Islet precursor cell (in vitro differentiated cells): Measurements from ENCODE around the gene MATN4.

Experiments
- DNase-seq: peaks from one replicate; pipeline ENCODE4 v3.0.0-alpha.2; 2018

MATN4 gene

DNA sequence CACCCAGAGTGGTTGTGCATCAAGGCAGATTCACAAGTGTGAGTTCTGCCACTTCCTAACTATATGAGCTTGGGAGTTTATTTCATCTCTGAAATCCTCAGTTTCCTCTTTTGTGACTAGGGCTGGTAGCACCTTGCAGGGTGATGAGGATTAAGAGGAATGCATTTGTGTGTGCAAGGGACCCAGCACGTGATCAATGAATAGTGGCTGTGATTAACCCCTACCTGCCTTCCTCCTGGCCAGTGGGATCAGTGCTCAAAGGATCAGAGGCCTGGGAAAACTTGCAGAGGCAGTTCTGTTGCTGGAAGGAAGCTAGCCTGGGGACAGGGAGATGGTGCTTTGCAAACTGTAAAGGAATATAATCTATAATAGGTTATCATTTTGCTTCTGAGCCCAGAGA lies 32.9 kb upstream of the MATN4 start:
- no peak for DNase-seq

DNA sequence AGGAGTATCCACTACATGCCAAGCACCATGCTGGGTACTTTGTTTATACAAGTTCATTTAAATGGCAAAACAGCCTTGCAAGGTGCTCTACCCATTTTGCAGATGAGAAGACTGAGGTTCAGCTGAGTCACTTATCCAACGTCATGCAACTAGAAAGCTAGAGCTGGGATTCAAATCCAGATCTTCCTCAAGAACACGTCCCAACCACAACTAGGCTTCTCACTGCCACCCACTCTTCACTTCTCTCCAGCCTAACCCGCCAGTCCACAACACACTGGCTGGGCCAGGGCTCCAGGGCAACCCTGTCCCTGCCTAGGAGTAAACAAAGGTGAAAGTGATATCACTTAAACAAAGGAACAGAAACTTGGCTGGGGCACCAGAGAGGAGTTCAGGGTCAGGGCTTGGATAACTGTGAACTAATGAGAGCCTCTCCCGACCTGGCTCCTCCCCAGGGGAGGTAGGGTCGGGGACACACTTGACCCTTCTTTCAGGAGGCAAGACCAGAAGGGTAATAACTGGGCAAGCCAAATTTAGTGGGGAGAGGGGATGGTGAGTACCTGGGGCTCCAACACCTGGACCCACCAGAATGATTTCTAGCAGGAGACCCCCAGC lies 32.2 kb upstream of the MATN4 start:
- DNase-seq = no peak

DNA sequence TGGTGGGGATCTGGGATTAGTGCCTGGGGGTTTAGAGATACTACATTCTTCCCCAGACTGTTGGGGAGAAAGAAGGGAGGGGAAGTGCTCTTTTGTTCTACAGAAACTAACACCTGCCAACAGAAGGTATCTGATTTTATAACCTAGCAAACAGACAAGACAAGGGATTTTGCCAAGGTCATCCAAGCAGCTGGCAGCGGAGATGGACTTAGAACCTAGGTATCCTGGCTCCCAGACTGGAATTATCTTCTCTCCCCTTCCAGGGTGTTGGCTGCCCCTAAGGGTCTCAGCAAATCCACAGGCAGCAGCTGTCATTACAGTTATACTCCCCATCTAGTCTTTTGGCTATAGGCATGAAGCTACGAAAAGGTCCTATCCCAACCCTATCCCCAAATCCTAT lies 31.7 kb upstream of the MATN4 start:
- no peak for DNase-seq

DNA sequence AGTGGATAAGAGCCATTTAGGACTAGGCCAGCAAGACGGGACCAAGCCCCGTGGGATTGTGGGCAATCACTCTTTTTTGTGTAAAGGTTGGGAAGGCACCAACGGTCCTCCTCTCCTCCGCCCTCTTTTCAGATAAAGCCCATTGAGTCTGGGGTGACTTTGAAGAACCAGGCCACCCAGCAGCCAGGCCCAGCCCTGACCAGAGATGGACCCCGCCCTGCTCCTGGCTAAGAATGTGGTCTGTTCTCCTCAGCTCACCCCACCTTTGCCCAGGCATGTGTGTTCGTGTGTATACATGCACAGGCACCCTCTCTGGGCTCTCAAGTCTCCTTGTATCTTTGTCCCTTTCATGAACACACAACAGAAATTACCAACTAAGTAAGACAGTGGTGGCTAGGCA lies 31.0 kb upstream of the MATN4 start:
- DNase-seq = no peak

DNA sequence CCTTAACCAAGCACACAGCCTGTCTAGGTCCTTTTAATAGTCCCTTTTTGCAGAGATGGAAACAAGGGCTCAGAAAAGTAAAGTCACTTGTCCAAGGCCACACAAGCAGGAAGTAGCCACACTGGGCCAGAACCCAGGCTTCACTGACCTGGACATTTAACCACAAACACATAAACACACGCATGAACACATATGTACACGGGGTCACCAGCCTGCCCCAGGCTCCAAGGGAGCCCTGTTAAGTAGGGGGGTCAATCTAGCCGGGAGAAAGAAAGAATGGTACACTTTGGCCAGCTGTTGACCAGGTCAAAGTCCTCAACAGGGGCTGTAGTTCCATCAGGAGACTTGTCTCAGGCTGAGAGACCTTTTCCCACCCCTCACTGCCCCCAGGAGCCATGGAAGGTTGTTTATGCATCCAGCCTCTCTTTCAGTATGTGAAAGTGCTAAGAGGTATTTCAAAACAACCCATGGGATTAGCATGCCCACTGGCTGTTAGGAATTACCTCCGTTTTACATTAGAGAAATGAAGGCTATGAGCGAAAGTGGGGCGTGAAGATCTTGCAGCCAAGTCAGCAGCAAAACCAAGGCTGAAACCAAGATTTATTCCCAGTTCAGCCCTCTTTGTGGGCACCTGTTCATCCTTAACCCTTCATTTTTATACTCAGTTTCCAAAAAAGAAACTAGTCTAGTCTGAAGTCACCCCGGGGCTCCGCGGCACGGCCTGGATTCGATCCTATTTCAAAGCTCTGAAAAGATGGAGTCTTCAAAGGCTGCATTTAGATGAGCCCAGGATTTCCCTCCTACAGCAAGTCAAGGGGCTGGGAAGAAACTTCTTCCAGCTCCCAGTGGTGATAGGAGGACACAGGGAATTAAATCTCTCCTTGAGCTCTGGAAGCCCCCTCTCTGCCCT lies 30.3 kb upstream of the MATN4 start:
- DNase-seq = no peak

DNA sequence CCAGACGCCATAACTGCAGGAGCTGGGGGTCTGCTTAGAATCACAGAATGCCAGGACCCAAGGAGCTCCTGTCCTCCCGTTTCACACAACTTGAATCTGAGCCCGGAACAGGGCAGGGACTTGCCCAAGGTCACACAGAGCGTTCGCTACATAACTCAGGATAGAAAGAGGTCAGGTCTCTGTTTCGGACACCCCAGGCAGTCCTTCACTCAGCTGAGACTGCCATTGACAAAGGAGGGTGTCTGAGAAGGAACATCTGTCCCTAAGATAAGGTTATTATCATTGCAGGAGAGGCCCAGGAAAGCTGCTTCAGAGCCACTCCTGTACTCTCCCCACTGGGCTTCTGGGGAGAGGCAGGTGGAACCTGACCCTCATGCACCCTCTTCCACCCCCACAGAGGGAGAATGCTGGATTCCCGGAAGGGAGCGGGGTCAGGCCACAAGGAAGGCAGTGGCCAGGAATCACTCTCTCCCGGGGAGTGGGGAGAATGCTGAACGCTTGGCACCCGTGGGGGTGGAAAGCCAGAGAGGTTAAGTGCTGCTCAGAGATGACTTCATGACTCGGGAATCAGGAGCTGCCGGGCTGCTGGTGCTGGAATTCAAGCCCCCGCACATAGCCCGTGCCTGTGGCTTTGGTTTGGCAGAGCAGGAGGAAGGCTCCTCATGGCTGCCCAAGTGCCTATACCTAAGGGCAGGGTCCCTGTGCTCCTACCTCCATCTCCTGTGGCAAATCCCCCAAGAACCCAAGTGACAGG lies 29.4 kb upstream of the MATN4 start:
- DNase-seq = peak; percentile 96

DNA sequence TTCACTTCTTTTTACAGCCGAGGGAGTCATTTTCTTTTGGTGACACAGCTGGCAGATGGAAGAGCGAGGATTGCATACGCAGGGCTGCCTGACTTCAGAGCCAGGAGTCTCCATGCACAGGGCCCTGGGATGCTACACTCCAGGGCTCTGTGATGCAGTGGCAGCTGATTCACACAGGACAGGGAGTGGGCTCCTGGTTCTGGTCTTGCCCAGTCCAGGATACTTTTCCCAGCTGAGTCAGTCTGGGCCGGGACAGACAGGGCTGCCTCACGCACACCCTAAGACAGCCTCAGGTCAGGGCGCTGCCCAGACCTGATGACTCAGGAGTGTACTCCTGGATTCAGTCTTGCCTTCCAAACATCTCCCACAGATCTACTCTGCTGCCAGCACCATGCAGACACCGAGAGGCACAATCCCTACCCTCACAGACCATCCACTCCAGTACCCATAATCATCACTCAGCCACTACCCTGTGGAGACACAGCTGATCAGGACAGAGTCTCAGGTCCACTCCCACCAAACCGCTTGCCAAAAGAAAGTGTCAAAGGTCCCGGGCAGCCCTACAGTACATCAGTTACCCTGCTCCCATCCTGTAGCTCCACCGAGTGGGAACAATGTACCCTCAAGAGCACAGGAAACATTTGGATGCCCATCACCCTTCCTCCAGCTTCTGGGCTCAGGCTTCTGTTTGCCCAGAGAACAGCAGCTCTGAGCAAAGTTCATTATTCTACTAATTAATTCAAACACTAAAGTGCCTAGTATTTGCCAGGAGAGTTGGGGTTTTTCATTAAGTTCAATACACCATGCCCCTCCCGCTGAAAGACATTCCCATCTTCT lies 28.6 kb upstream of the MATN4 start:
- DNase-seq = peak; percentile 97

DNA sequence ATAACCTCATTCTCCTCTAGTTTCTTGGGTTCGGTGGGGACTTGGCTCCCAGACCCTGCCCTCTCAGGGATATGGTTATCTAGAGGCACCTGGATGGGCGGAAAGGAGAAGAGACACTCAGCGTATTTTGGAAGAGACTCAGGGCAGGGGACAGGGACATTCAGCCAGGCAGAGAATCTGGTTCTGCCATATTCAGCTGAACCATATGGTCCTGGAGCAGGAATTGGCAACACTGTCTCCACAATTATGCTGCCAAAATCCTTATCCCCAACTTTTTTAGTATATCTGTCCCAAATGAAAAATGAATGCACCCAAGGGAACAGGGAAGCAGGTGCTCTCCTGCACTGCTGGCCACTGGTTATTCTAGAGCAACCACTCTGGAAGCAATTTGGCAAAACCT lies 22.4 kb upstream of the MATN4 start:
- DNase-seq = no peak

DNA sequence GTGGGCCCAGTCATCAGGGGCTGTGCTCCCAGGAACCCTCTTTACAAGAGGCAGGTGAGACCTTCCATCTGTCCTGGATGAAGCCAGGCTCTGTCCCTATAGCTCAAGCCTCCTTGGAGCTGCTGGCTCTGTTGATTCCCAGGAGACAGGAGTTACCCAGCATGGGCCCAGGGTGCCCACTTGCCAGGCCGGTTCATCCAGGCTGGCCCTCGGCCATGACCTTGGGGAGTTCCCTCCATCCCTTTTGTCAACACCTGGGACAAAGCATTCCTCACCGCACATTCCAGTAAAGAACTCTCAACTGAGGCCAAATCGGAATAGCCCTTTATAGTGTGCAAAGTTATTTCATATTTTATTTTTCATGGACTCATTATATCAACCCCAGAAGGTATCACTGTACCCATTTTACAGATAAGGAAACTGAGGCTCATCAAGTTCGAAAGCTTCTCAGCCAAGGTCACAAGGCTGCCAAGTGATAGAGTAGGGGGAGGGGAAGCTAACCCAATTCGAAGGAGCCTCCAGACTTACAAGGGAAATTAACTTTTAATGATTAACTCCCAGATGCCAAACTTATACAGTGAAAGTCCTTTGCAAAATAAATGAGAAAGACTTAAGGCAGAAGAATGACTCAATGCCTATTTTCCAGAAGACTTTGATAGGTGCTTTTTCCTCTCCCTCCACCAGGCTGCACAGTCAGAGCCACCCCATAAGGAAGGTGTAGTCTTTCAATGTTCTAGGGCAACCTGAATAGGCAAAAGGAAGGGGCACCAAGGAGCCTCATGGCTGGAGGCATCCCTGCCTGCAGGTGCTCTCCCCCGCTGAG lies 21.6 kb upstream of the MATN4 start:
- no peak for DNase-seq

DNA sequence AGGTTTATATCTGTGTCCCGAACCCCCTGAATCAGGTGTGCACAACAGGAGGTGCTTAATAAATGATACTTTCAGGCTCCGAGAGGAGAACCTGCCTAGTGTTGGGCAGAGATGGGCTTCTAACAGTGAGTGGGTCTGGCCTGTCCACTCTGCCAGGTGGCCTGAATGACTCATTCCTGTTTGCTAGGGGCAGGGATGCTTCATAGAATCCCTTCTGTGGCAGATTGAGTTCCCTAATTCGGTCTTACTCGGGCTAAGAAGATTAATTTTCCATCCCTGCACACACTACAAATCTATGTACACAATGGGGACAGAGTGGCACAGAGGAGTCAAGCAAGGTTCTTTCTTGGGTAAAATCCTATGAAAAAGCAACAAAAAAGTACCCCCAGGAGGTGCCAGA lies 20.4 kb upstream of the MATN4 start:
- no peak for DNase-seq

DNA sequence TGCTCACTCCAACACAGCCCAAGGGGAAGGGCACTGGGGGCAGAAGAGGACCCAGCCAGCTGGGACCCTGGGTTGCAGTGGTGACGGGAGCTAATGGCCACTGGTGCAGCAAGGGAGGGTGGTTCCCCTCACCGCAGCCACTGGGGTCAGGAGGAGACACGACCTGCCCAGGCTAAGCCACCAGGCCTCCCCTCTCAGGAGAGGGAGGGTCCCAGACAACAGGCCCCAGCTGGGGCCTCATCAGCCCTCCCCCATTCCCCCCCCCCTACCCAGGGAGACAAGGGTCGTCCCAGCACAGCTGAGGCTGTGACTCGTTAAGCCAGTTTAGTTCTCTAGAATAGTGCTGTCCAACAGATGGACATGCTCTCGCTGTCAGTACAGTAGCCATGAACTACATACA lies 17.3 kb upstream of the MATN4 start:
- DNase-seq = peak; percentile 75

DNA sequence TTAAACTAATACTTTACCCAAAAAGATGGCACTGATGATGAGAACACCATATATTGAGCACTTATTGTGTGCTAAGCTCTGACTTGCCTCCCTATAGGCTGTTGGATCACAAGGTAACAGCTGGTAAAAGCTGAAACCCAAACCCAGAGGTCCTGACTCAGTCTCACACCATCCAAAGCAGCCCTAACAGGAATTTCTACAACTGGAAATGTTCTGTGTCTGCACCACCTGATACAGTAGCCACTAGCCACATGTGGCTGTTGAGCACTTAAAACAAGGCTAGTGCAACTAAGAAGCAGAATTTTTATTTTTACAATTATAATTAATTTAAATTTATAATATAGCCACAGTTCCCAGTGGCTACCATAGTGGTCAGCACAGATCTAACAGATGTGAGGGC lies 15.6 kb upstream of the MATN4 start:
- no peak for DNase-seq

DNA sequence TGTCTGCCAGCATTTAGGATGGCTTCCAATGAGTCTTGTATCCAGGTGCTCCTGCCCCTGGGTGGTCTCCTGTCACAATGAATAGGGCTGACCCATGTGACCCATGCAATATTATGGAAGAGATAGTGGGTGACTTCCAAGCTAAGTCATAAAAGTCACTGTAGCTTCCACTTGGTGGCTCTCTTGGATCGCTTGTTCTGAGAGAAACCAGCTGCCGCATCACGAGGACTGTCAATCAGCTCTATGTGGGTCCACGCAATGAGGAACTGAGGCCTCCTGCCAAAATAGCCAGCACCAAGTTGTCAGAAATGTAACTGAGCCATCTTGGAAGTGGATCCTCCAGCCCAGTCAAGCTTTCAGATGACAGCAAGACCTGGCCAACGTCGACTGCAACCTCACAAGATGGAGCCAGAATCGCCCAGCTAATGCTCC lies 14.9 kb upstream of the MATN4 start:
- DNase-seq = peak; percentile 70

DNA sequence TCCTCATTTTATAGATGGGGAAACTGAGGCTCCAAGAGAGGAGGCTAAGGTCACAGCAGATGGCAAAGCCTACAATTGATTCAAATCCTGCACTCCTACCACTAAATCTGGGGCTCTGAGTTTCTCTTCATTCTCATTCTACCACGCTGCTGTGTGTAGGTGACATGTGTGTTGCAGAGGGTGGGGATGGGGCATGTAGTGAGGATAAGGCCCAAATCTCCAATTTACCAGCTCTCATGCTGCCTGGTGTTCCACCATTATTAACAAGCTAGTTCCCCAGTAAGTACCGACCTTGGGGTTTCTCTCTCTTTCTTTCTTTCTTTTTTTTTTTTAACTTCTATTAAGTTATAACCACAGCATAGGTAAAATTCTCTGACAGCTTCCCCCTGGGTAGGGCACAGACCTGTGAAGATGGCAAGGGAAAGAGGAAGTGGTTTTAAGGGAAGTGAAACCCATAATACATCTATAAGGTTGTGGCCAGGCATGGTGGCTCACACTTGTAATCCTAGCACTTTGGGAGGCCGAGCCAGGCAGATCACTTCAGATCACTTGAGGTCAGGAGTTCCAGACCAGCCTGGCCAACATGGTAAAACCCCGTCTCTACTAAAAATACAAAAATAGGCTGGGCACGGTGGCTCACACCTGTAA lies 13.0 kb upstream of the MATN4 start:
- DNase-seq = no peak

DNA sequence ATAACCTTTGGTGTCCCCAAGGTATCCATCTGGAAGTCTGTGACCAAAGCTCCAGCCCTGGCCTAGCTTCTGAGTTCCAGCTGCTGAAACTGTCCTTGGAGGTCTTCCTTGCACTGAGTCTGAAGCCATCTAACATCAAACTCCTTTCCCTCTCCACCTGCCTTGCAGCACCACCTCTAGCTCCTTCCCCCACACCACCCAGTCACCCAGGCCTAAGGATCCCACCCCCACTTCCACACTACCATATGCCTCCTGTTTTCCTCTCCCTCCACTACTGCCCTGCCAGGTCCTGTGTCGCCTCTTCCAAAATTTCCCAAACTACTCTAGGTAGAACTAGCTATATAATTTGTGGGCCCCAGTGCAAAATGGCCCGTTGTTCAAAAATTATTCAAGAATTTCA lies 10.8 kb upstream of the MATN4 start:
- no peak for DNase-seq

DNA sequence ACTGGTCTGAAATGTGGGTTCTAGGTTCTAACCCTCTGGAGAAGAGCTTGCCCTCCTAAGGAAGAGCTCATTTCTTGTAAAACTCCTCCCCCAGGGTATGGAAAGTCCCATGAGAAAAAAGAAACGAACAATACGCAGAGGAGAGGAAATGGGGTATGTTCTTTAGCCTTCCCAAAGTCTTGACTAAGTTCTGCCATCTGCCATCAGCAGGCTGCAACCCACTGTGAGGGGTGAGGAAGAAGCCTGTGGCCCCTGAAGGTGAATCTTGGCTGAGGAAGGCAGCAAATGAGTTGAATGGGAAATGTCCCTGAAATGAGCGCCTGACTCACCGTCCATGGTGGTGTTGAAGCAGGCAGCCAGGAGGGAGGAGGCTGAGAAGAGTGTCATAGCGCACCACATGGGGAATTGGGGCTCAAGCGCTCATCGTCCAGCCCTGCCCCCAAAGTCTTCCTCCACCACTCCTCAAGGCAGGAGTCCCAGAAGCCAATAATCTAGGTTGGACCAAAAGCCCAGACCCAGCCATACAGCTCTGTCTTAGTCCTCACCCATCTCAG lies 10.4 kb upstream of the MATN4 start:
- DNase-seq = no peak

DNA sequence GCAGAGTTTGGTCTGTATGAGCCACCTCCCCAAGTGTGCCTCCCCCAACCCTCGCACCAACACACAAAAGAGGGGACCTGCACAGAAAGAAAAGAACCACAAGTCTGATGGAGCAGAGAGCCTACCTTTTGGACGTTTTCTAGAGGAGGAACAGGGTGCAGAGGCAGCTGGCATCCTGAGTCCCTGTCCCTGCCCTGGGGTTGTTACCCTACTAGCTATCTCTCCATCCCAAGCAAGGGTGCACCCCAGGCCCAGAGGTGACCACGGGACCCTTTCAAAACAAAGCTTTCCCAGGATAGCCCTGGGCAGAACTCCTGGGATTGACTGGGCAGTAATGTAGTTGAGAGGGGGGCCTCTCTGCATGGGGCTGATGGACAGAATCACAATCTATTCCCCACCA lies 9.7 kb upstream of the MATN4 start:
- DNase-seq = no peak

DNA sequence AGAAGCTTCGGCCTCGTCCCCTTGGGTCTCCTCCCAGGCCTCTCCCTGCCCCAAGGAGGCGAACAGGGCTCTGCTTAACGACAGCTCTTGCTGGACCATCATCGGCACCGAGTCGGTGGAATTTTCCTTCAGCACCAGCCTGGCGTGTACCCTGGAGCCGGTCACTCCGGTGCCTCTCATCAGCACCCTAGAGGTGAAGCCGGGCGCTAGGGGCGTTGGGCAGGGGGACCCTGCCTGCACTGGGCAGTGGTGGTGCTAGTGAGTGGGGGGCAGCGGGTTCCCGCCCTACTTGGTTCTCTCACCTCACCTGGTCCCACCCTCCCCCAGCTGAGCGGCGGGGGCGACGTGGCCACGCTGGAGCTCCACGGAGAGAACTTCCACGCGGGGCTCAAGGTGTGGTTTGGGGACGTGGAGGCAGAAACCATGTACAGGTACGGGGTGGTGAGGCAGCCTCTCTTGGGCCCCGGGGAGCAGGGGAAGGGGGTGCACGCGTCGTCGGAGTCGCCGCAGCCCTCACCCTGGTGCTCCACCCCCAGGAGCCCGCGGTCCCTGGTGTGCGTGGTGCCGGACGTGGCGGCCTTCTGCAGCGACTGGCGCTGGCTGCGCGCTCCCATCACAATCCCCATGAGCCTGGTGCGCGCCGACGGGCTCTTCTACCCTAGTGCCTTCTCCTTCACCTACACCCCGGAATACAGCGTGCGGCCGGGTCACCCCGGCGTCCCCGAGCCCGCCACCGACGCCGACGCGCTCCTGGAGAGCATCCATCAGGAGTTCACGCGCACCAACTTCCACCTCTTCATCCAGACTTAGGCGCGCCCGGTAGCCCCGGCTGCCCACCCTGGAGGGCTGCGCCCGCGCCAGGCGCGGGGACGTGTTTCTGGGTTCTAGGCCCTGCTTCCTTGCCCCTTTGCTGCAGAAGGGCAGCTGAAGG lies 8.3 kb upstream of the MATN4 start:
- no peak for DNase-seq

DNA sequence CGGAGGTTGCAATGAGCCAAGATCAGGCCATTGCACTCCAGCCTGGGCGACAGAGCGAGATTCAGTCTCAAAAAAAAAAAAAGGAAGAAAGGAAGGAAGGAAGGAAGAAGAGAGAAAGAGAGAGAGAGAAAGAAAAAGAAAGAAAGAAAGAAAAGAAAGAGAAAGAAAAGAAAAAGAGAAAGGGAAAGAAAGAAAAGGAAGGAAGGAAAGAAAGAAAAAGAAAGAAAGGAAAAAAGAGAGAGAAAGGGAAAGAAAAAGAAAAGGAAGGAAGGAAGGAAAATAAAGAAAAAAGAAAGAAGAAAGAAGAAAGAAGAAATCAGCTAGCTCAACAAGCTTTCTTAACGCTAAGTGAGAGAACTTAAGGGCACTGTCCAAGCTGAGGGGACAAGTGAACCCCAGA lies 7.6 kb upstream of the MATN4 start:
- no peak for DNase-seq

DNA sequence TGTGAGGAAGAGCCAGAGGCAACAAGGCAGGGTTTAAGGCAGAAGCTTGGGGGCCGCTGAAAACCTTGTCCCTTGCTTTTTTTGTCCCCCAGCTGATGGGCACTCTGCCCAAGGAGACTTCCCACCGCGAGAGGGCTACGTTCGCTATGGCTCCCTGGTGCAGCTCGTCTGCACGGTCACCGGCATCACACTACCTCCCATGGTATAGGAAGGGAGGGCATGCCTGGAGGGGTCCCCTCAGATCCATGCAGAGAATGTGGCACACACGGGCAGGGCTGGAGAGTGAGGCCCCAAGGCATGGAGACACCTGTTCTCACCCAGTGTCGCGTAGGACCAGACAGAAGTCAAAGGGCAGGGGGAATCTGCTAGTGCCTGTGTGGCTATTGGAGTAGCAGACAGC lies 5.8 kb upstream of the MATN4 start:
- DNase-seq = no peak
